NT2/D1 (cell line): ENCODE data around the gene MUC6.

Experiments
- DNase-seq: peaks from one replicate; pipeline ENCODE4 v3.0.0-alpha.2; 2011; ENCODE audit warnings: low read depth, low spot score
- H3K27me3 ChIP-seq: 2 replicates; pipeline ENCODE4 v1.6.0; 2011; ENCODE audit warnings: mild to moderate bottlenecking; ENCODE audit not compliant: insufficient read length, insufficient read depth
- H3K36me3 ChIP-seq: 2 replicates; pipeline ENCODE4 v1.6.1; 2011; ENCODE audit warnings: mild to moderate bottlenecking, low read length, mixed read lengths; ENCODE audit not compliant: insufficient read depth, insufficient read length
- H3K4me1 ChIP-seq: 2 replicates; pipeline ENCODE4 v1.5.1; 2011; ENCODE audit not compliant: insufficient read depth, insufficient read length
- H3K4me3 ChIP-seq: 2 replicates; pipeline ENCODE4 v1.5.1; 2011; ENCODE audit warnings: low read depth; ENCODE audit not compliant: insufficient read length
- H3K9ac ChIP-seq: 2 replicates; pipeline ENCODE4 v1.6.0; 2011; ENCODE audit warnings: low read depth; ENCODE audit not compliant: insufficient read length
- H3K9me3 ChIP-seq: 2 replicates; pipeline ENCODE4 v1.5.1; 2011; ENCODE audit warnings: mild to moderate bottlenecking, low read length; ENCODE audit not compliant: insufficient read depth
- SUZ12 ChIP-seq: IDR thresholded peaks from 2 replicates; pipeline ENCODE4 v1.6.1; 2011; ENCODE audit not compliant: insufficient read length, insufficient read depth; ENCODE audit errors: extremely low read depth
- YY1 ChIP-seq: IDR thresholded peaks from 2 replicates; pipeline ENCODE4 v1.6.1; 2011; ENCODE audit not compliant: insufficient read length, insufficient read depth
- ZNF274 ChIP-seq: IDR thresholded peaks from 2 replicates; pipeline ENCODE4 v1.6.1; 2011; ENCODE audit warnings: mild to moderate bottlenecking, low read depth, low read length

Gene MUC6

DNA sequence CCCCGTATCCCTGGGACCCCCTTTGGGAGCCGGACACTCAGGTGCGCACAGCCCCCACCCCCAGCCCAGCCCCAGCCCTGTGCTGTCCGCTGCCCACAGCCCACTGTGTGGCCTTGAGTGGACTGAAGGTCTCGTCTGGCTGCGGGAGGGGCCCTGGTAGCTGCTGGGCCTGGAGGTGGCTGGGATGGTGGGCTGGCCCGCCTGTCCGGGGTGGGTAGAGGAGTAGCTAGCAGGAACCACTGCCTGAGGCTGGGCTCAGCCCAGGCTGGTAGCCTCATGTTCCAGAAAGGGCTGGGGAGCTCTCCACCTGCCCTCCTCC, 4.6 kb upstream of the MUC6 start:
- TF ChIP-seq ZNF274: no peak
- no peak for TF ChIP-seq YY1
- no peak for TF ChIP-seq SUZ12
- no peaks in the 10 kb centered on the region for H3K9me3 ChIP-seq
- no peak overlapping the region for H3K4me3 ChIP-seq
- H3K36me3 ChIP-seq: no peaks in the 10 kb centered on the region
- no peak overlapping the region for H3K9ac ChIP-seq
- no peaks in the 10 kb centered on the region for H3K27me3 ChIP-seq
- peaks cover 6% of the 10 kb centered on the region for H3K4me1 ChIP-seq
- no peak for DNase-seq

DNA sequence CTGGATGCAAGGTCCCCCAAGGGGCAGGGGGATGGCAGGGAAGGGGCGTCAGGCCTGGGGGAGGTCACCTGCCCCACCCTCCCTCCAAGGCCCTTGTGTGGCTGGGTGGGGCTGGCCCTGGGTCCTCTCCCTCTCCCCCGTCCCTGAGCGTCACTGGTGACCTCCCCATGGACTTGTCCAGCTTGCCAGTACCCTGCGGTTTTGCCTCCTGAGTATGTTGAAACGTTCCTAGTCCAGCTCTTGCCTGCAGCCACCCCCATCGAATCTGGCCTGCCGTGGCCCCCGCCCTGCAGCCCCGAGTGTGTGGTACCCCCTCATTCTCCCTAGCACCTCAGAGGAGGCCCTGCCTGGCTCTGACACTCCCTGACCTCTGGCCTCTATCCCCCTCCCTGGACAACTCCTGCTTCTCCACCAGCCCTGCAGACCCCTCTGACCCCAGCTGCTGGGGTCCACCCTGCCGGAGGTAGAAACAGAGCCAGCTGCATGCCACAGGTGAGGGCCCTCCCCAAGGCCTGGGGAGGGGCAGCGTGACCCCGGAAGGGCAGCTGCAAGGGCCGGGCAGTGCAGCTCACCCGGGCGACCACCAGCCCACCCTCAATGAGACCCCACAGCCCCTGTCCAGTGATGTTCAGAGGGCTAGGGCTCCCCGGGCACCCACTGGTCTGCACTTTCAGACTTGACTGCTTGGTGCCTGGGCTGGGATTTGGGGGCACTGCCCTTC, 4.1 kb upstream of the MUC6 start:
- H3K4me3 ChIP-seq: no peak overlapping the region
- H3K4me1 ChIP-seq: peaks cover 6% of the 10 kb centered on the region
- H3K27me3 ChIP-seq: no peaks in the 10 kb centered on the region
- no peaks in the 10 kb centered on the region for H3K36me3 ChIP-seq
- no peak for DNase-seq
- no peaks in the 10 kb centered on the region for H3K9me3 ChIP-seq
- H3K9ac ChIP-seq: no peak overlapping the region
- TF ChIP-seq SUZ12: no peak
- no peak for TF ChIP-seq YY1
- TF ChIP-seq ZNF274: no peak

DNA sequence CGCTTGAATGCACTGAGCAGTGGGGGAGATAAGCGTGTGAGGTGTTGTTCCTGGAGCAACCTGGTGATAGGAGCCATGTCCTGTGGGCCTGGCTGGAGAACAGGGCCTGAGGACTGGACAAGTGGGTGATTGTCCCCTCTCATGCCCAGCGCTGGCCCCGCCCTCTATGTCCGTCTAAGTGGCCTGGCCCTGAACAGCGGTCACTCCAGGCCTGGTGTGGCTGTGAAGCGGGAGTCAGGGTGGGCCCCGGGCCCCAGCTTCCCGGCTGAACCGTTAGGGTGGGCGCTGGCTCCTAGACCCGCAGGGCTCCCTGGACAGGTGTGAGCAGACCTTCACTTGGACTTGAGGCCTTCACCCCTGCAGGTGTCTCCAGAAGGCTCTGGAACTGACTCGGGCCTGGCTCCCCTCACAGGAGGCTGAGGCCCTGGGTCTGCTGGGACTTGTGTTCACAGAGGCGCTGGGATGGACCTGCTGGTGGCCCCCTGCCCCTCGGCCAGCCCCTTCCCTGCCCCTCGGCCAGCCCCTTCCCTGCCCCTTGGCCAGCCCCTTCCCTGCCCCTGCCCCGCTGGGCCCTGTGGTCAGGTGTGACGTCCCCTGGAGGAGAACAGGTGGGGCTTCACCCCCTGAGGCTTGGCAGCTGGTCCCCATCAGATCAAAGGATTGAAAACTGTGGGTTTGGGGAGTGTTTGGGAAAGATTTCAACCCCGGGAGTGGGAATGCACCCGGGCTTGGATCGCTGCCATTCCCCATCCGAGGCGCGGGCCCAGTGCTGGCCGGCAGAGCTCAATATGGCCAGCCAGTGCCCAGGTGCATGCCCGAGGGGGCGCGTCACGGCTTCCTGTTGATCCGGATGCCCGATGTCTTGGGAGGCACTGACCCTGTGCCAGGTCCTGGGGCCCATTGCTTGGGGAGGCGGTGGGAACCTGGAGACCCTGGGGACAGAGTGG, 3.2 kb upstream of the MUC6 start:
- peaks cover 9% of the 10 kb centered on the region for H3K4me1 ChIP-seq
- no peak overlapping the region for H3K4me3 ChIP-seq
- no peaks in the 10 kb centered on the region for H3K27me3 ChIP-seq
- no peak for DNase-seq
- H3K9me3 ChIP-seq: no peaks in the 10 kb centered on the region
- H3K36me3 ChIP-seq: no peaks in the 10 kb centered on the region
- H3K9ac ChIP-seq: no peak overlapping the region
- no peak for TF ChIP-seq SUZ12
- no peak for TF ChIP-seq ZNF274
- TF ChIP-seq YY1: no peak

DNA sequence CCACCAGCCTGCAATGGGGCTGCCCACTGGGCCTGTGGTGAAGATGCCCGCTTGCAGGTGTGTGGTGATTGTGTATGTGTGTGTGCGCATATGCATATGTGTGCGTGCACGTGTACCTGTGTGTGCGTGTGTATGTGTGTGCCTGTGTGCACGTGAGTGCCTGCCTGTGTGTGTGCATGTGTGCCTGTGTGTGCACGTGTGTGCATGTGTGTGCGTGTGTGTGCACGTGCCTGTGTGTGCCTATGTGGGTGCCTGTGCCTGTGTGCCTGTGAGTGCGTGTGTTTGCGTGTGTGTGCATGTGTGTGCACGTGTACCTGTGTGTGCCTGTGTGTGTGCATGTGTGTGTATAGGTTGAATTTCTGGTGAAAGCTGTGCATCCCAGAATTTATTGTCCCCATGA, 2.4 kb upstream of the MUC6 start:
- Histone ChIP-seq H3K9me3 (no peaks in the 10 kb centered on the region), H3K27me3 (no peaks in the 10 kb centered on the region), H3K4me1 (peaks cover 13% of the 10 kb centered on the region), H3K9ac (peak overlapping the region; percentile 5), H3K36me3 (no peaks in the 10 kb centered on the region), H3K4me3 (no peak overlapping the region)
- TF ChIP-seq YY1 (no peak), ZNF274 (no peak)
- DNase-seq: no peak

DNA sequence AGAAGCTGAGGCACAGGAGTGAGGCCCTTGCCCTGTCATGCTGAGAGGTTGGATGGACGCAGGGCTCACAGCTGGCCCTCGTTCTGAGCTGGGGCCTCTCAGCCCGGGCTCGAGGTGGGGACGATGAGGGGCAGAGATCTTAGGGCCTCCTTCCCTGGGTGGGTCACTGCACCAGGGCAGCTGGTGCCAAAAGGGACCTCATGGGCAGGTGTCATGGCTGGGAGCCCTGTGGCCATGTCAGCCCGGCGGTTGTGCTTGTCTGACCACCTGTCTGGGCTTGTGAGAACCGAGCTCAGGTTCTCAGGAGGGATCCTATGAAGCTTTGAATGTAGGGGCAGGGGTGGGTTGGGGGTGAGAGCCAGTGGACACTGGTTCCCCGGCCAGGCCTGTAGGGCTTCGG, 1.8 kb upstream of the MUC6 start:
- no peak for TF ChIP-seq YY1
- TF ChIP-seq ZNF274: no peak
- no peak for TF ChIP-seq SUZ12
- no peak overlapping the region for H3K9ac ChIP-seq
- no peaks in the 10 kb centered on the region for H3K27me3 ChIP-seq

DNA sequence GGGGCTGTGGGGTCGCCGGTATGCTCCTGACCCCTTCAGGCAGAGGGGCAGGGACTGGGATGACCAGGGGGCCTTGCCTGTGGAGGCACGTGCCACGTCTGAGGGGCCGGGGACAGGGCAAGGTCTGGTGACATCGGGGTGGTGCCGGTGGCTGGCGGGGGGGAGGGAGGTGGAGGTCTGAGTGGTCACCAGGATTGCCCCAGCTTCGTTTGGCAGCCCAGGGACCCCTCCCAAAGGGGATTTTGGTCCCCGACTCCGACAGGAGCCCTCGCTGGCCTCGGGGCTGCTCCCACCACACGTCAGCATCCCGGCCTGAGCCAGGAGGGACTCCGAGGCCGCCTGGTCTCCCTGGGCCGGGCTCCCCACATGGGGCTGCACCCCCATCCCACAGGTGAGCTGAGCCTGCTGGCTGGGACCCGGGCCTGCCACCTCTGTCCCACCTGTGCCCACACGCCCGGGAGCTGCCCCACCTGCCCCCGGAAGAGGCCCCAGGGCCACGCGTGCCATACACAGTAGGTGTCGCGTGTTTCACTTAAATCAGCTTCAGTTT, 1.1 kb upstream of the MUC6 start:
- H3K9me3 ChIP-seq: no peaks in the 10 kb centered on the region
- no peak overlapping the region for H3K9ac ChIP-seq
- no peak overlapping the region for H3K4me3 ChIP-seq
- no peaks in the 10 kb centered on the region for H3K27me3 ChIP-seq
- H3K36me3 ChIP-seq: no peaks in the 10 kb centered on the region
- TF ChIP-seq ZNF274 (no peak), SUZ12 (no peak), YY1 (no peak)
- no peak for DNase-seq
- peaks cover 13% of the 10 kb centered on the region for H3K4me1 ChIP-seq

More for the DNA sequence above, 1.8 kb upstream of the MUC6 start:
- Histone ChIP-seq H3K9me3 (no peaks in the 10 kb centered on the region), H3K4me3 (no peak overlapping the region), H3K36me3 (no peaks in the 10 kb centered on the region), H3K4me1 (peaks cover 13% of the 10 kb centered on the region)
- no peak for DNase-seq

DNA sequence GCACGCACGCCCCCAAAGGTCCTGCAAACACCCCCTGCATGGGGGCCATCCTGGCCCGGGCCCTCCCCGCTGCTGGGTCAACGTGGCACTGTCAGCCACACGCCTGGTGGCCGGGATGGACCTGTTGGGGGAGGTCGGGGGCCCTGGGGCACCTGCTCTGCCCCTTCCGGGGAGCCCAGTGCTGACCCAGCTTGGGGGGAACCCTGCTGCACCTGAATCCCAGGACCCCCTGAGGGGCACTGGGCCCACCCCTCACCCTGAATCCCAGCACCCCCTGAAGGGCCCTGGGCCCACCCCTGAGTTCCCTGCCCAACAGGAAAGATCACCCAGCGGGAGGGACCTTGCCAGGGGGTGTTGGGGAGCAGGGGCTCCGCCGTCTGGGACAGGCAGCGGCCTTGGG, 413 bp upstream of the MUC6 start:
- H3K27me3 ChIP-seq: no peaks in the 10 kb centered on the region
- H3K36me3 ChIP-seq: no peaks in the 10 kb centered on the region
- TF ChIP-seq YY1: no peak
- TF ChIP-seq ZNF274: no peak
- no peak for TF ChIP-seq SUZ12
- no peaks in the 10 kb centered on the region for H3K9me3 ChIP-seq
- H3K9ac ChIP-seq: no peak overlapping the region
- H3K4me3 ChIP-seq: no peak overlapping the region
- DNase-seq: no peak
- H3K4me1 ChIP-seq: peaks cover 13% of the 10 kb centered on the region
